Measurements from ENCODE around the gene DPP9.

The DPP9 gene

GRCh38 chr19:4709440-4710280, 14.0 kb downstream of the DPP9 start:
- DNase-seq (ENCODE audit: low read depth, low spot score), result no peak

GRCh38 chr19:4707956-4708650, 15.5 kb downstream of the DPP9 start:
- no peak for DNase-seq (ENCODE audit: low read depth, low spot score)

GRCh38 chr19:4707322-4707721, 16.3 kb downstream of the DPP9 start:
- DNase-seq (ENCODE audit: low read depth, low spot score), result no peak

- no peak for DNase-seq (ENCODE audit: low read depth, low spot score)
Observed at GRCh38 chr19:4705413-4706131, 18.1 kb downstream of the DPP9 start.

- DNase-seq (ENCODE audit: low read depth, low spot score), result no peak
Observed at GRCh38 chr19:4704317-4704673, 19.3 kb downstream of the DPP9 start.

- DNase-seq (ENCODE audit: low read depth, low spot score), result no peak
Observed at GRCh38 chr19:4703671-4704316, 19.8 kb downstream of the DPP9 start.

- no peak for DNase-seq (ENCODE audit: low read depth, low spot score)
Observed at GRCh38 chr19:4702764-4703163, 20.9 kb downstream of the DPP9 start.

GRCh38 chr19:4701557-4701956, 22.1 kb downstream of the DPP9 start:
- no peak for DNase-seq (ENCODE audit: low read depth, low spot score)

GRCh38 chr19:4700693-4700970, 23.0 kb downstream of the DPP9 start:
- no peak for DNase-seq (ENCODE audit: low read depth, low spot score)

GRCh38 chr19:4699826-4700692, 23.6 kb downstream of the DPP9 start:
- no peak for DNase-seq (ENCODE audit: low read depth, low spot score)

- DNase-seq (ENCODE audit: low read depth, low spot score), result no peak
Observed at GRCh38 chr19:4697304-4697703, 26.3 kb downstream of the DPP9 start.

- no peak for DNase-seq (ENCODE audit: low read depth, low spot score)
Observed at GRCh38 chr19:4695224-4695731, 28.4 kb downstream of the DPP9 start.

GRCh38 chr19:4694211-4694987, 29.2 kb downstream of the DPP9 start:
- DNase-seq (ENCODE audit: low read depth, low spot score), result peak; percentile 84

- DNase-seq (ENCODE audit: low read depth, low spot score), result no peak
Observed at GRCh38 chr19:4693471-4694121, 30.0 kb downstream of the DPP9 start.

GRCh38 chr19:4693078-4693350, 30.6 kb downstream of the DPP9 start:
- DNase-seq (ENCODE audit: low read depth, low spot score), result no peak

- no peak for DNase-seq (ENCODE audit: low read depth, low spot score)
Observed at GRCh38 chr19:4692251-4693077, 31.2 kb downstream of the DPP9 start.

GRCh38 chr19:4691373-4691772, 32.3 kb downstream of the DPP9 start:
- DNase-seq (ENCODE audit: low read depth, low spot score), result no peak

- no peak for DNase-seq (ENCODE audit: low read depth, low spot score)
Observed at GRCh38 chr19:4690361-4690760, 33.3 kb downstream of the DPP9 start.

GRCh38 chr19:4689403-4689802, 34.2 kb downstream of the DPP9 start:
- no peak for DNase-seq (ENCODE audit: low read depth, low spot score)

Measured in smooth muscle cell of the brain vasculature (primary cell).